OCI-LY1 (cell line): ENCODE measurements around the gene PABPC3.
A peak's percentile ranks its signal among the peaks of the same experiment; 100 is the strongest.

Experiments
- H2AFZ ChIP-seq: fragments of 200-600 bp; sonication (generic), shearing (Covaris generic); 2 replicates; pipeline ENCODE4 v1.6.0; 2014; ENCODE audit warnings: antibody characterized with exemption, mild to moderate bottlenecking, low read length
- H3F3A ChIP-seq: fragments of 200-600 bp; sonication (generic), shearing (Covaris generic); 2 replicates; pipeline ENCODE4 v1.6.0; 2014; ENCODE audit warnings: mild to moderate bottlenecking, antibody characterized with exemption, low read length, moderate library complexity; ENCODE audit not compliant: insufficient read depth
- H3K27ac ChIP-seq: fragments of 200-600 bp; sonication (generic); 2 replicates; pipeline ENCODE4 v1.5.1; 2014; ENCODE audit warnings: low read length, mixed run types, mild to moderate bottlenecking, low read depth; ENCODE audit not compliant: poor library complexity, severe bottlenecking
- H3K27me3 ChIP-seq: fragments of 200-600 bp; sonication (generic); 2 replicates; pipeline ENCODE4 v1.6.0; 2014; ENCODE audit warnings: antibody characterized with exemption, mild to moderate bottlenecking, low read length, moderate library complexity; ENCODE audit not compliant: insufficient read depth
- H3K36me3 ChIP-seq: fragments of 200-600 bp; sonication (generic); 2 replicates; pipeline ENCODE4 v1.6.1; 2014; ENCODE audit warnings: mild to moderate bottlenecking, antibody characterized with exemption, low read length, moderate library complexity, mixed read lengths; ENCODE audit not compliant: insufficient read depth
- H3K4me1 ChIP-seq: fragments of 200-600 bp; sonication (generic); 2 replicates; pipeline ENCODE4 v1.5.1; 2014; ENCODE audit warnings: mild to moderate bottlenecking, low read length, moderate library complexity; ENCODE audit not compliant: insufficient read depth, severe bottlenecking
- H3K4me2 ChIP-seq: fragments of 200-600 bp; sonication (generic), shearing (Covaris generic); 2 replicates; pipeline ENCODE4 v1.6.1; 2014; ENCODE audit warnings: low read length
- H3K4me3 ChIP-seq: fragments of 200-600 bp; sonication (generic); 2 replicates; pipeline ENCODE4 v1.5.1; 2014; ENCODE audit warnings: low read length, low read depth, mild to moderate bottlenecking, mixed read lengths; ENCODE audit not compliant: poor library complexity, severe bottlenecking
- H3K79me2 ChIP-seq: fragments of 200-600 bp; shearing (Covaris generic); 2 replicates; pipeline ENCODE4 v1.6.1; 2016; ENCODE audit warnings: mixed run types, low read length, mixed read lengths; ENCODE audit not compliant: insufficient read depth
- H3K9ac ChIP-seq: fragments of 200-600 bp; sonication (generic), shearing (Covaris generic); 2 replicates; pipeline ENCODE4 v1.6.1; 2014; ENCODE audit warnings: mild to moderate bottlenecking, low read length, mixed read lengths
- H3K9me2 ChIP-seq: fragments of 200-600 bp; sonication (generic), shearing (Covaris generic); 2 replicates; pipeline ENCODE4 v1.6.1; 2014; ENCODE audit warnings: low read depth, mild to moderate bottlenecking, low read length, mixed read lengths
- H3K9me3 ChIP-seq: fragments of 200-600 bp; shearing (Covaris generic); 2 replicates; pipeline ENCODE4 v1.6.1; 2014; ENCODE audit warnings: low read length, mixed read lengths
- H4K20me1 ChIP-seq: fragments of 200-600 bp; sonication (generic), shearing (Covaris generic); 2 replicates; pipeline ENCODE4 v1.6.0; 2016; ENCODE audit warnings: mild to moderate bottlenecking, low read length; ENCODE audit not compliant: insufficient read depth
- EZH2 ChIP-seq: fragments of 200-600 bp; sonication (generic), shearing (Covaris generic); IDR thresholded peaks from 2 replicates; pipeline ENCODE4 v1.8.0; 2017; ENCODE audit warnings: borderline replicate concordance, mixed run types, mild to moderate bottlenecking, antibody characterized with exemption, low read length, moderate library complexity, mixed read lengths
- TF ChIP-seq, protein P1 (sequence below): fragments of 200-600 bp; sonication (generic), shearing (Covaris generic); IDR thresholded peaks from 2 replicates; pipeline ENCODE4 v1.5.1; 2017; ENCODE audit warnings: mild to moderate bottlenecking, antibody characterized with exemption, low read length, moderate library complexity, mixed read lengths

PABPC3 gene

DNA sequence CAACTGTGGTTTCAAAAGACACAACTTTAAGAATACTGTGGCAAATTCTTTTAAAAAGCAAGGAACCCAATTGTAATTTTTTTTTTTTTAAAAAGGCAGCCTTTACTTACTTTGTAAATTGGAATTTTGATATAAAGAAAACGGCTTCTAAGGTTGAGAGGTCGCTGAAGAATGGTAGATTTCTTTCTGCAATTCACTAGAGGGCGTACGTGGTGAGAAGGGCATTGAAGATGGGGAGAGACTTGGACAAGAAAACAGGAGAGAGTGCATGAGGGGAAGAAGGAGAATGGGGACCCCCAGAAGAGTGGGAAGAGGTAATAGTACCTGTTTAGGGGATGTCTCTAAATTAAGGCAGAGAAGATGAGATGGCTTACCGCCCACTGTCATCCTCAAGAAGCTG lies 33.5 kb upstream of the PABPC3 start:
- H3K27ac ChIP-seq: no peak overlapping the region
- H3K9me3 ChIP-seq: no peaks in the 10 kb centered on the region
- no peak for TF ChIP-seq EZH2
- TF ChIP-seq, protein P1, sequence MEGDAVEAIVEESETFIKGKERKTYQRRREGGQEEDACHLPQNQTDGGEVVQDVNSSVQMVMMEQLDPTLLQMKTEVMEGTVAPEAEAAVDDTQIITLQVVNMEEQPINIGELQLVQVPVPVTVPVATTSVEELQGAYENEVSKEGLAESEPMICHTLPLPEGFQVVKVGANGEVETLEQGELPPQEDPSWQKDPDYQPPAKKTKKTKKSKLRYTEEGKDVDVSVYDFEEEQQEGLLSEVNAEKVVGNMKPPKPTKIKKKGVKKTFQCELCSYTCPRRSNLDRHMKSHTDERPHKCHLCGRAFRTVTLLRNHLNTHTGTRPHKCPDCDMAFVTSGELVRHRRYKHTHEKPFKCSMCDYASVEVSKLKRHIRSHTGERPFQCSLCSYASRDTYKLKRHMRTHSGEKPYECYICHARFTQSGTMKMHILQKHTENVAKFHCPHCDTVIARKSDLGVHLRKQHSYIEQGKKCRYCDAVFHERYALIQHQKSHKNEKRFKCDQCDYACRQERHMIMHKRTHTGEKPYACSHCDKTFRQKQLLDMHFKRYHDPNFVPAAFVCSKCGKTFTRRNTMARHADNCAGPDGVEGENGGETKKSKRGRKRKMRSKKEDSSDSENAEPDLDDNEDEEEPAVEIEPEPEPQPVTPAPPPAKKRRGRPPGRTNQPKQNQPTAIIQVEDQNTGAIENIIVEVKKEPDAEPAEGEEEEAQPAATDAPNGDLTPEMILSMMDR: peak; percentile 44
- H3K27me3 ChIP-seq: peaks cover 4% of the 10 kb centered on the region; the same call in 1 of the 2 replicates
- no peaks in the 10 kb centered on the region for H3K79me2 ChIP-seq
- H3F3A ChIP-seq: no peaks in the 10 kb centered on the region
- H2AFZ ChIP-seq: no peak overlapping the region
- H3K36me3 ChIP-seq: no peaks in the 10 kb centered on the region
- no peaks in the 10 kb centered on the region for H3K4me1 ChIP-seq
- H3K9me2 ChIP-seq: no peaks in the 10 kb centered on the region
- H3K9ac ChIP-seq: no peak overlapping the region
- H3K4me2 ChIP-seq: no peak overlapping the region
- no peak overlapping the region for H3K4me3 ChIP-seq
- H4K20me1 ChIP-seq: no peaks in the 10 kb centered on the region

DNA sequence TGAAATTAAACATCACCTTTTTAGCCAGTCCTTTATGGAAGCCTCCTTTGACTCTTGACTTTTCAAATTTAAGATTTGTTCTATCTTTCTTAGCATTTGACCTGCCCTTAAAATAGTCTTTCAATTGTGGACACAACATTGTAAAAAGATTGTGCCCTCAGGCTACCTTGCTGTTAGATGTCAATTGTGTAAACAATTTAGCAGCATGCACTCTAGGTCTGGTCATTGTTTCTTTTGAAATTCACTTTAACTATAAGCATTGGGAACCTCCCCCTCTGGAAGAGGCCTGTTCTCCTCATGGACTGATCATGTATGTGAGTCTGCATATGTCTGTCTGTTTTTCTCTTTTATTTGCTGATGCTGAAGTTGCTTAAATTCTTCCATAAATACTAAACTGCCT lies 31.5 kb upstream of the PABPC3 start:
- Histone ChIP-seq H3K36me3 (no peaks in the 10 kb centered on the region), H3K9ac (no peak overlapping the region), H3K27me3 (peaks cover 4% of the 10 kb centered on the region; the same call in 1 of the 2 replicates), H3K9me2 (no peaks in the 10 kb centered on the region), H2AFZ (no peak overlapping the region), H3K27ac (no peak overlapping the region), H3K4me3 (no peak overlapping the region), H3K9me3 (no peaks in the 10 kb centered on the region), H3K4me1 (no peaks in the 10 kb centered on the region), H3K79me2 (no peaks in the 10 kb centered on the region), H4K20me1 (no peaks in the 10 kb centered on the region), H3K4me2 (no peak overlapping the region), H3F3A (no peaks in the 10 kb centered on the region)
- no peak for TF ChIP-seq EZH2
- TF ChIP-seq, protein P1: no peak

DNA sequence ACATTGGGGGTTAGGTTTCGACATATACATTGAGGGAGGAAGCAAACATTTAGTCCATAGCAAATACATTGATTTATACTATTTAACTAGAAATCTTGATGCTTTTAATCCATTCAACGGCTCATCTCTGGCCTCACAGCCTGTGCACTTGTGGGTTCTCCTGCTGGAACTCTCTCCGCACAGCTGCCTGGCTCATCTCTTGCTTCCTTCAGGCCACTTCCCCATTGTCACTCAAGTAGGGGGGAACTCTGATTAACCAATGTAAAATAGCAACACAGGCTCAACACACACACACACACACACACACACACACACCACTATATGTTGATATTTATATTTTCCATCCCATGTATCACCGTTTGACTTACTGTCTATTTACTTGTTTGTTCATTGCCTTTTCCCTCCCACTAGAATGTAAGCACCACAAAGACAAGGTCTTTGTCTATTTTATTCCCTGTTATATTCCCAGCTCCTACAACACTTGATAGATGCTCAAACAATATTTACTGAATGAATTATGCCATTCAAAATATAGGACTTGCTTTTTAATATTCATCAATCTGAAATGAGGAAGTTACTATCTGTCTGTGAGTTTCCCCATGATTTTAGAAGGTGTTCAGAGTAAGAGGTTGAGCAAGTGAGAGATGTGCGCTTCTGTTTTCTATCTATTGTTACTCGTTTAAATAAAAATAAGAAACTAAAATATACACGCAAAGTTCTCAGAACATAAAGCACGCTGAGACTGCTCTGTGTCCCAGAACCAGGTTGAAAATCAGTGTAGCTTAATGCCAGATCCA lies 29.8 kb upstream of the PABPC3 start:
- Histone ChIP-seq H3K9me3 (no peaks in the 10 kb centered on the region), H3K4me1 (no peaks in the 10 kb centered on the region), H3K79me2 (no peaks in the 10 kb centered on the region), H3K4me2 (no peak overlapping the region), H3K27ac (no peak overlapping the region), H3K4me3 (no peak overlapping the region), H3F3A (no peaks in the 10 kb centered on the region), H3K36me3 (no peaks in the 10 kb centered on the region), H3K9ac (no peak overlapping the region), H2AFZ (no peak overlapping the region), H3K27me3 (peaks cover 4% of the 10 kb centered on the region; the same call in 1 of the 2 replicates), H4K20me1 (no peaks in the 10 kb centered on the region), H3K9me2 (no peaks in the 10 kb centered on the region)
- TF ChIP-seq, protein P1: no peak
- no peak for TF ChIP-seq EZH2
